ENCODE results near the gene NOS3.
"Not testable (repeated sequence)": the region's sequence is repeated elsewhere in the genome, so short reads cannot be mapped to it uniquely, and the experiment has no call there.

NOS3 gene

DNA sequence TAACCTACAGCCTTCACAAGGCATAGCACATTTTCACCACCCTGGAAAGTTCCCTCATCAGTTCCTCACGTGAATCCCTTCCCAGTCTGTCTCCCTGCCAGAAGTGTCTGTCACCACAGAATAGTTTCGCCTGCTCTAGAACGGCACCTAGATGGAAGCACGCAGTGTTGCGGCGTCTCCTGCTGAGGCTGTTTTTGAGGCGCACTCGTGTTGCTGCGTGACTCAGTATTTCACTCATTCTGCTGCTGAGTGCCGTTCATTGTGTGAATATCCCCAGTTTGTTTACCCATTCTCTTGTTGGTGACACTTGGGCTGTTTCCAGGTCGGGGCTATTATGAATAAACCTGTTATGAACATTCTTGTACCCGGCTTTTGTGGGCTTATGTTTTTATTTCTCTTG lies 12.8 kb downstream of the NOS3 start:
- DNase-seq = no peak

DNA sequence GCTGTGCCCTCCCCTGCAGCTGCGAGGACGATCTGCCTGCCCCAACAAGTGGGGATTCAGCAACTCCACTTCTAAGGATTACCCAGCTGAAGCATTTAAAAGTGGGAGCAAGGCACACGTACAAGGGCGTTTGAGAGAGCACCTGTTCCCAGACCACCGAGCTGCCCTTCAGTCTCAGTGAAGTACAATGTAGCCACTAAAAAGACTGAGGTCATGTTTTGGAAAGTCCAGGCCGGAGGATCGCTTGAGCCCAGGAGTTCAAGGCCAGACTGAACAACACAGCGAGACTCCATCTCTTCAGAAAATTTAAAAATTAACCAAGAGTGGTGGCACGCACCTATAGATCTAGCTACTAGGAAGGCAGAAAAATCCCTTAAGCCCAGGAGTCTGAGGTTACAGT lies 14.7 kb downstream of the NOS3 start:
- no peak for DNase-seq

DNA sequence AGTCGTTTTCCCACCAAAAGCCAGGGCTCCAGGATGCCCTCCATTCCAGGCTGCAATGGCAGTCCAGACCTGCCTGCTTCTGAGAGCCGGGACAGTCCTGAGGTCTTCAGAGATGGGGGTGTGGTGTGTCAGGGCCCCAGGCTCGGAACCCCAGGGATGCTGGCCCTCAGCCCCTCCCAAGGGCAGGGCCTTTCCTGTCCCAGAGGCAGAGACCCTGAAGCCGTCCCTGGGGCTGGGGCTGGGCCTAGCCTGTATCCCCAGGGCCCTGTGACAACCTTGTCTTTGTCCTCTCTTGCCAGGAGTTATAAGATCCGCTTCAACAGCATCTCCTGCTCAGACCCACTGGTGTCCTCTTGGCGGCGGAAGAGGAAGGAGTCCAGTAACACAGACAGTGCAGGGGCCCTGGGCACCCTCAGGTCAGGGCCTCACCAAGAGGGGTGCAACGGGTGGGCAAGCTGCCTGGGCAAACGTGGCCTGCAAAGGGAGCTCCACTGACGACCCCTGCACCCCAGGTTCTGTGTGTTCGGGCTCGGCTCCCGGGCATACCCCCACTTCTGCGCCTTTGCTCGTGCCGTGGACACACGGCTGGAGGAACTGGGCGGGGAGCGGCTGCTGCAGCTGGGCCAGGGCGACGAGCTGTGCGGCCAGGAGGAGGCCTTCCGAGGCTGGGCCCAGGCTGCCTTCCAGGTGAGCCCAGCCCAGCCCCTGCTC lies 15.9 kb downstream of the NOS3 start:
- no peak for DNase-seq

DNA sequence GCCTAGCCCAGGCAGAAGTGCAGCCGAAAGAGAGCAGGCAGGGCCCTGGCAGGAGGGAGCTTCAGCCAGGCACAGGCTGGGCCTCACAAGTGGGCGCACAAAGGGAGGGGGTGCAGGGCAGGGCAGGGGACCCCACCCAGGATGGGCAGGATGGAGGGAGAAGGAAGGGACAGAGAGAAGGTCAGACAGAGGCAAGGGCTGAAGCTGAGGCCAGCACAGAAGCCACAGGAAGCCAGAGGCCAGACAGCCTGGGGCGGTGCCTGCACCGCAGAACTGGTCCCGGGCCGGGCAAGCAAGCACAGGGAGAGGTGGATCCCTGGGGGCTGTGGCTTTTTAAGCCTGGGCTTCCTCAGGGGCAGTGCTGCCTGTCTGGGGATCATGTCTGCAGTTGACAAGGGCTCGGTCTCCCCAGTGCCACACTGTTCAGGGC lies 16.7 kb downstream of the NOS3 start:
- DNase-seq = no peak

DNA sequence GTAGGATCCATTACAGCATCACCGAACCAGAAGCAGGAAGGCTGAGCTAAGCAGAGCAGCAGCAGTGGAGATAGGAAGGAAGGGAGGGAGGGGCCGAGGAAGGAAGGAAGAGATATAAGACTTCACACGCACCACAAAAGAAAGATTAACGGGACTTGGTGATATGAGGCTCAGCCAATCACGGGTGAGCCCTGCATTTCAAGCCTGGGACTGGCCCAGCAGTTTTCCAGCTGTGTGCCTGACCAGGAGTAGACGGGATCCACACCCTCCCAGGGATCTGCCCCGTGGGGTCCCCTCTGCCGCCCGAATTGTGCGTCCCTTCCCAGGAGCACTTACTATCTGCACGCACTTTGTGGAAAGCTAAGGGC lies 17.3 kb downstream of the NOS3 start:
- no peak for DNase-seq

DNA sequence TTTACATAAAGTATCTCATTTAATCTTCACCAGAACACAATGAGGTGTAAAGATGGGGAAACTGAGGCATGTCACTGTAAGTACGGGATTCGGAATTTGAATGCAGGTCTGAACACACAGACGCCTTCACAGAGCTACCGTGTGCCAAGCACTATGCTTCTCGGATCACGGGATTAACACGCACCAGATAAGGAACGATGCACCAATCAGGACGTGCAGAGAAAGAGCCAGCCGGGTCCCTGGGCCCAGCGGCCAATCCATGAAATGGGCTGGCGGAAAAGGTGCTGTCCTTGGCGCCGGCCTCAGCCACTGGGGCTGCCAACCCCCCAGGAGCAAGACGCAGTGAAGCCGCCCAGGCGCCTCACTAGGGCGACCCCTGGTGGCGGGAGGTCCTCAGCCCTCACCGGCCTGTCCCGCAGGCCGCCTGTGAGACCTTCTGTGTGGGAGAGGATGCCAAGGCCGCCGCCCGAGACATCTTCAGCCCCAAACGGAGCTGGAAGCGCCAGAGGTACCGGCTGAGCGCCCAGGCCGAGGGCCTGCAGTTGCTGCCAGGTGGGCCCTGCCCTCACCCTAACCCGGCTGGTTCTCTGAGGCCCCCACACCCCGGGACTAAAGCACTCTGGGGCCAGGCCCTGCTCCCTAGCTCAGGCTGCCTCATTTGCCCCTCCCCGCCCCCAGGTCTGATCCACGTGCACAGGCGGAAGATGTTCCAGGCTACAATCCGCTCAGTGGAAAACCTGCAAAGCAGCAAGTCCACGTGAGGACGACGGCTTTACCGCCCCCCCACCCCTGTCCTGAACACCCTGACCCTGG lies 17.9 kb downstream of the NOS3 start:
- peak; percentile 87 for DNase-seq

DNA sequence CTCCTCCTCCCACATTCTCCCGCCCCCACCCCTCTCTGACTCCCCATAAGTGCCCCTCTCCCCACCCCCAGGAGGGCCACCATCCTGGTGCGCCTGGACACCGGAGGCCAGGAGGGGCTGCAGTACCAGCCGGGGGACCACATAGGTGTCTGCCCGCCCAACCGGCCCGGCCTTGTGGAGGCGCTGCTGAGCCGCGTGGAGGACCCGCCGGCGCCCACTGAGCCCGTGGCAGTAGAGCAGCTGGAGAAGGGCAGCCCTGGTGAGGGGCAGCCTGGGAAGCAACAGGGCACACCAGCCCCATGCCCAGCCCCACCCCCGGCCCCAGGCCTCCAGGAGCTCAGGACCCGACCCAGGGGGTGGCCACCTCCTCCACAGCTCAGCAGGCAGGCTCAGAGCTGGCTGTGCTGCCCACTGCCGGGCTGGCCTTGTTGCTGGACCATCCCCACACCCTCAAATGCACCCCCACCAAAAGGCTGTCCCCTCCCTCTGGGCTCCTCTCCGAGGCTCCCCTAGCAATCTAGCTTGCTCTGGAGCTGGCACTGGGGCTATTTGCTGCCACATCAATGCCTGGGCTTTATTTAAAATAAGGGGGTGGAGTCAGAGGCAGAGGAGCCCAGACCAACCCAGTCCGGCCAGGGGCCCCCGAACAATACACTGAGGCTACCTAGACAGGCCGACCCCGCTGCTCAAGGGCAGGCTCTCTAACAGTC lies 18.7 kb downstream of the NOS3 start:
- DNase-seq = no peak

DNA sequence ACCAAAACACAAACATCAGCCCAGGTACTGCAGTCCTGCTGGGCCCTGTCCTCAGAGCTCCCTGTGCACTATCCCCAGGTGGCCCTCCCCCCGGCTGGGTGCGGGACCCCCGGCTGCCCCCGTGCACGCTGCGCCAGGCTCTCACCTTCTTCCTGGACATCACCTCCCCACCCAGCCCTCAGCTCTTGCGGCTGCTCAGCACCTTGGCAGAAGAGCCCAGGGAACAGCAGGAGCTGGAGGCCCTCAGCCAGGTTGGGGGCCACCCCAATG lies 19.2 kb downstream of the NOS3 start:
- DNase-seq = no peak

DNA sequence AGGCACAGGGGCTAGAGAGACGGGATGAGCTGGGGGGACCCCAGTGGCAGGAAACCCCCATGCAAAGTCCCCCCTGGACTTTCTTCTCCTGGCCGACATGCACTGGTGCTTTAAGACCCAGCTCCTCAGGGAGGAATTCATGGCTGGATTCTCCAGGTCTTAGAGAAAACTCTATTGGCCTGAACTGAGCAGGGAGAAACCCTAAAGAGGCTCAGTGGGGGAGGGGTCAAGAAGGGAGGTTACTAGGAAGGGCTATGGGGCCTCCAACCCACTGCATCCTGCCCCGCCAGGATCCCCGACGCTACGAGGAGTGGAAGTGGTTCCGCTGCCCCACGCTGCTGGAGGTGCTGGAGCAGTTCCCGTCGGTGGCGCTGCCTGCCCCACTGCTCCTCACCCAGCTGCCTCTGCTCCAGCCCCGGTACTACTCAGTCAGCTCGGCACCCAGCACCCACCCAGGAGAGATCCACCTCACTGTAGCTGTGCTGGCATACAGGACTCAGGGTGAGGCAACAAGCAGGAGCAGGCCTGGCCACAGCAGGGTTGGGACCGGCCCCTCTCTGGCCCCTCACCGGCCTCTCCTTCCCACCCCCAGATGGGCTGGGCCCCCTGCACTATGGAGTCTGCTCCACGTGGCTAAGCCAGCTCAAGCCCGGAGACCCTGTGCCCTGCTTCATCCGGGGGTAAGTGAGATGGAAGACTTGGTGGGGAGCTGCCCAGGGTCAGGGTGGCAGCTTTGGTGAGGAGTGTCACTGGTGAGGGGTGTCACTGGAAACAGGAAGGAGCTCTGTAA lies 19.7 kb downstream of the NOS3 start:
- DNase-seq = peak; percentile 38

DNA sequence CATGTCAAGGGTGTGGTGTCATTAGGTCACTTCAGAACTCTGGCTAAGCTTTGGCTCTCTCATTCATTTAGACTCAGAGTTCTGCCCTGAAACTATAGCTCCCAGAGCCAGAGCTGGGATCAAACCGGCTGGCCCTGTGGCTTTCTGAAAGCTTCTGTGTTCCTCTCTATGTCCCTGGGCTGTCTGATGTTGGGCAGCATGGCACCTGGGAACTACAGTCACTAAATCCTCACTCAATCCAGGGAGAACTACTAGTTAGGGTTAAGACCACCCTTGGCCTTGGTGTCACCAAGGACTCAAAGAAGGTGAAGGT lies 20.2 kb downstream of the NOS3 start:
- no peak for DNase-seq

DNA sequence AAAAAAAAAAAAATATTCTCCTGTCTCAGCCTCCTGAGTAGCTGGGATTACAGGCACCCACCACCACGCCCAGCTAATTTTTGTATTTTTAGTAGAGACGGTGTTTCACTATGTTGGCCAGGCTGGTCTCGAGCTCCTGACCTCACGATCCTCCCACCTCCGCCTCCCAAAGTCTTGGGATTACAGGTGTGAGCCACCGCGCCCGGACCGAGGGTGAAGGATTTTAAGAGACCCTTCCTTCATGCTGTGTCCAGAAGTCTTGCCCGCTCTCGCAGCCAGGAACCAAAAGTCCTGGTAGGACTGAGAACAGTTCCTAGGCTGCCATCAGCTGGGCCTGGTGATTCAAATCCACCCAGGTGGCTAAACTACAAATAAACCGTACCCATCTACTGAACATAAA lies 20.8 kb downstream of the NOS3 start:
- DNase-seq = not testable (repeated sequence)

DNA sequence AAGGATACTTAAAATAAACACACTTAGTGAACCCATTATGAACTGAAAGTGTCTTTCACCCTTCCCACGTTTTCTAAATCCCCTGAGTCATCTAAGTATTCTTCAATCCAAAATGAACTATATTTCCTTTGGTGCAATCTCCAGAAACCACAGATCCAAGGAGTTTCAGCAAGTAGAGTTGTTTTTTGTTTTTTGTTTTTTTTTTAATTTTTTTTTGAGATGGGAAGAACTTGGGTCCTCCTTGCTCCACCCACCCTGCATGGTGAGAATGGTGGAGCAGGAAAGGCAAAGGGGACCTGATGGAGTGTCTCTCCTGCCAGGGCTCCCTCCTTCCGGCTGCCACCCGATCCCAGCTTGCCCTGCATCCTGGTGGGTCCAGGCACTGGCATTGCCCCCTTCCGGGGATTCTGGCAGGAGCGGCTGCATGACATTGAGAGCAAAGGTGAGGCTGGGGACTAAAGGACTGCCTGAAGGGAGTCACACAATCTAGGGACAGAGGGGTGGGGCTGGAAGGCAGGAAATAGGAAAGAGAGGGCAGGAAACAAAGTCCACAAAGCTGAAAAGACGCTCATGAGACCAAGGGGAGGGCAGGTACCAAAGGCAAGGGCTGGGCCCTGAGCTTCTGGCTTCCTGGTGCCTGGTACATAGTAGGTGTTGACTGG lies 21.3 kb downstream of the NOS3 start:
- DNase-seq = no peak

DNA sequence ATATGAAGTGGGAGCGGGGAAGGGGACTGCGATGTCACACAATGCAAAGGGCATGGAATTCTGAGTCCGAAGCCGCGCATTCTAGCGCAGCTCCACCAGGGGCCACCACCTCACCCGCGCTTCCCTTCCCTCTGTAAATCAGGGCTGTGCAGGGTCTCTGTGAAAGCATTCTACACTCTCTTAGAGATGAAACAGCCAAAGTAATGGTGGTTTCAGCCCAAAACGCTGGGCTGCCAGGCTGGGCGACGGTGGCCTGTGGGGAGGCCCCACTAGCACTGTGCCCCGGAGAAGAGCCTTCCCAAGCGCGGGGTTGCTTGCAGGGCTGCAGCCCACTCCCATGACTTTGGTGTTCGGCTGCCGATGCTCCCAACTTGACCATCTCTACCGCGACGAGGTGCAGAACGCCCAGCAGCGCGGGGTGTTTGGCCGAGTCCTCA lies 22.1 kb downstream of the NOS3 start:
- DNase-seq = no peak

DNA sequence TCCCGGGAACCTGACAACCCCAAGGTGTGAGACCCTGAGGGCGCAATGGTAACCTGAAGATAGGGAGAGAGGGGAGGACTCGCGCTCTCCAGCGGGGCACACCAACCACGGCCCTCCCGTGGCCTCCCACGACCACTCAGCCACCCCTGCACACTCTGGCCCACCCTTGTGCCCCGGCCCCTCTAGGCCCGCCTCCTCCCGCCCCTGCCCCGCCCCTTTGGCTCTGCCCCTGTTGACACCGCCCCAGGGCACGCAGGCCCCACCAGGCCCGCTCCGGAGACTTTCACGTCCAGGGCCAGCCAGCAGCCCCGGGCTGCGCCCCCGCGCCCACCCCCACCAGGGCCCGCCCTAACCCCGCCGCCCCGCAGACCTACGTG lies 22.5 kb downstream of the NOS3 start:
- DNase-seq = no peak

DNA sequence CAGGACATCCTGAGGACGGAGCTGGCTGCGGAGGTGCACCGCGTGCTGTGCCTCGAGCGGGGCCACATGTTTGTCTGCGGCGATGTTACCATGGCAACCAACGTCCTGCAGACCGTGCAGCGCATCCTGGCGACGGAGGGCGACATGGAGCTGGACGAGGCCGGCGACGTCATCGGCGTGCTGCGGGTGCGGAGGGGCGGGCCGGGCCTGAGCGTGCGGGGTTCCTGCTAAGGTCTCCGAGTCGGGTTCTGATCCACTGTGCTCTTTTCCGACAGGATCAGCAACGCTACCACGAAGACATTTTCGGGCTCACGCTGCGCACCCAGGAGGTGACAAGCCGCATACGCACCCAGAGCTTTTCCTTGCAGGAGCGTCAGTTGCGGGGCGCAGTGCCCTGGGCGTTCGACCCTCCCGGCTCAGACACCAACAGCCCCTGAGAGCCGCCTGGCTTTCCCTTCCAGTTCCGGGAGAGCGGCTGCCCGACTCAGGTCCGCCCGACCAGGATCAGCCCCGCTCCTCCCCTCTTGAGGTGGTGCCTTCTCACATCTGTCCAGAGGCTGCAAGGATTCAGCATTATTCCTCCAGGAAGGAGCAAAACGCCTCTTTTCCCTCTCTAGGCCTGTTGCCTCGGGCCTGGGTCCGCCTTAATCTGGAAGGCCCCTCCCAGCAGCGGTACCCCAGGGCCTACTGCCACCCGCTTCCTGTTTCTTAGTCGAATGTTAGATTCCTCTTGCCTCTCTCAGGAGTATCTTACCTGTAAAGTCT lies 23.1 kb downstream of the NOS3 start:
- peak; percentile 80 for DNase-seq

DNA sequence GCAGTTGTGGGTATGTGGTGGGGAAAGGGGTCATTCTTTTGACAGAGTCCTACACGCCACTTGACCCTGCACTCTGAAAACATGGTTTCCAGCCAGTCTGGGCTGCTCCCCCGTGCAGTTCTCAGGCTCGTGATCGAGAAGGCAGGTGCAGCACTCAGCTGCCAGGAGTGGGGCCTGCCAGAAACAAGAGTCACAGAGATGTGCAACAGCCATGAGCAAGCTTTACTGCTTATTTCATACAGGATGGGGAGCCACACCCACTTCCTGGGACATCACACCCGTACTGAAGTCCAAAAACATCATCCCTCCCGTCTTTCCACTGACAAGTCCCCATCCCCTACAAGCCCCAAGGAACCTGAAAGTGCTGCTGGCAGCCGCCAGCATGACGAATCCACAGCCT lies 24.1 kb downstream of the NOS3 start:
- DNase-seq = no peak

DNA sequence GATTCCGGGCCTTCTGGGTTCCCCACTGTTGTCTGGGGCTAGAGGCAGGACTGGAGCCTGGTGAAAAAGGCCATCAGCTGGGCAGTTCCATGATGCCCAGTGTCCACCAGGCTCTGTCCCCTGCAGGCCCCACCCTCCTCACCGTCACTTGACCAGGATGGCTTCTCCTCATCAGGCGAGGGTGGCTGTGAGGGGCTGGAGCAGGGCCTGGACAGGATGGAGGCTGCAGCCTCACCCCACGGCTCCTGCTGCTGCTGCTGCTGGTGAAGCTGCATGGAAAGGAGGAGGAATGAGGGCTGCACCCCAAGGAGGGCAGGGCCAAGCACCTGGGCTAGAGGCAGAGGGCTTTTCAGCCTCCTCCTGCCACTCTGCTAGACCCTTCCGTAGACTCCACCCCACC lies 25.1 kb downstream of the NOS3 start:
- DNase-seq = no peak

DNA sequence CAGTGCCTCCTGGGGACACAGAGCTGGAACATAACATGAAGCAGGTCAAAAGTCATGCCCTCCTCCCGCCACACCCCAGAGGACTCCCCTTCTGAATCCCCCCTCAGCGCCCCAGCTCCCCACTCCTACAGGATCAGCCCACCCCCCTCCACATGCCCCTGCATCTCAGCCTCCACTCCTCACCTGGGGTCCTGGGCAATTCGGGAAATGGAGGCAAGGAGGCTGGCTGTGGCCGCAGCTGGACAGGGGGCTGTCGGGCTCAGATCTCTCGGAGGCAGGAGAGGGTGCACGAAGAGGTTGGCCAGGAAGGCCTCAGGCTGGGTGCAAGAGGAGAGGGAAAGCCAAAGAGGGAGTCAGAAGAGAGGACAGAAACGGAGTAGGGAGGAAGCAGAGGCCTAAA lies 25.7 kb downstream of the NOS3 start:
- no peak for DNase-seq

DNA sequence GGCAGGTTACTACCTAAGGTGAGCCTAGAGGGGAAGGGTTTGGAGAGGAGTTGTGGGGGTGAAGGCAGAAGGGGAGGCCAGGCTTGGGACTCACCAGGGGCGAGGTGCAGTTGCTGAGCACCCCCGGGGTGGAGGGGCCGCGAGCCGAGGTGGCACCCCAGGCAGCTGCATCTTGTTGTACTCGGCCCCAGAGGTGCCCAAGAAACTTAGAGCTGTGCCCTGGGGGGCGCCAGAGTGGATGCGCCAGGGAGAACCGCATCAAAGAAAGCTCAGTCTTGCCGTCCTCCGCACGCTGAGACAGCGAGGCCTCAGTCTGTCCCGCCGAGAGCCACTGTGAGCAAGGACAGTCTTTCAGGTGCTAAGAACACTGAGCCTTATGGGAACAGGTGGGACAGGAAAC lies 26.1 kb downstream of the NOS3 start:
- no peak for DNase-seq

DNA sequence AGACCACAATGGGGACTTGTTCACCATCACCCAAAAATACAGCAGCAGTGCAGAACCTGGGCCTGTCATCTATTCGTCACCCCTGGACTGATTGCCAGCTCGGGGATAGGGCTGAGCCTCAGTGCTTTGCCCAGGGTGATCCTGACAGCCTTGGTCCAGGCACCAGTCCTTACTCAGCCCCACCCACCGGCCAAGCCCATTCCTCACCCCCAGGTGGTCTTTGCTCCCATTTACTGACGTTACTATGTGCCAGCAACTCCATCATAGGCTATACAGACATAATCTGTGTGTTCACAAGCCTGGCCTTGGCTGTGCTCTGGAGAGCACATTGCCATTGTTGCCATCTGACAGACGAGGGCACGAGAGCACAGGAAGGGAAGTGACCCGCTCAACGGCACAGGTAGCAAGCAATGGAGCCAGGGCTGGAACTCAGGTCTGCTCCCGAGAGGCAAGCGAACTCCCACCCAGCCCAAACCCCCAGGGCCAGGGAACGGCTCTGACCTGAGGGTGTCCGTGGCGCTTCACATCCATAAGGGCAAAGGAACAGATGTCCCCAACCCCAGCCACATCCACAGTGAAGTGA lies 26.6 kb downstream of the NOS3 start:
- DNase-seq = no peak

DNA sequence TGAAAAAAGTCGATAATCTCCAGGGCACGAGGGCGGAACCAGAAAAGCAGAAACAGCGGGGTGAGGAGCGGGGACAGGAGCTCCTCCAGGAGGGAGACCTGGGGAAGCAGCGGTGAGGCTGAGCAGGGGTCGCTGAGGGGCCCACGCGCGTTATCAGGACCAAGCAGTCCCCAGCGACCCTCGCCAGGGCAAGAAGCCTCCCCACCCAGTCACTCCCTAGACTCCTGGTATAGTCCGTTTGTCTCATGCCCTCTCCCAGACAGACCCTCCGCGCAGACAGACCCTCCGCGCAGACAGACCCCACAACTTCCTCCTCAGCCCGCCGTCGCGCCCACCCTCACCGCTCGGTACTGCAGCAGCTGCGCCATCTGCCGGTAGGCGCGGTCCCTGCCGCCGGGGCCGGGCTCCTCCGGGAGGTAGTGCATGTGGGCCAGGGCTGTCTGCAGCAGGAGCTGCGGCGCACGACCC lies 27.2 kb downstream of the NOS3 start:
- DNase-seq = peak; percentile 88

Data from stimulated activated CD4-positive, alpha-beta T cell treated with anti-CD3 and anti-CD28 coated beads, Interleukin-4, amount 100 ng/mL, for 1 hour (primary cell).